NT2/D1 (cell line): ENCODE results near the gene CTBP2.
"Not testable (repeated sequence)": the region's sequence is repeated elsewhere in the genome, so short reads cannot be mapped to it uniquely, and the experiment has no call there.

Source experiments
- SUZ12 ChIP-seq: IDR thresholded peaks from 2 replicates; pipeline ENCODE4 v1.6.1; 2011; ENCODE audit not compliant: insufficient read length, insufficient read depth; ENCODE audit errors: extremely low read depth
- YY1 ChIP-seq: IDR thresholded peaks from 2 replicates; pipeline ENCODE4 v1.6.1; 2011; ENCODE audit not compliant: insufficient read length, insufficient read depth
- ZNF274 ChIP-seq: IDR thresholded peaks from 2 replicates; pipeline ENCODE4 v1.6.1; 2011; ENCODE audit warnings: mild to moderate bottlenecking, low read depth, low read length

DNA sequence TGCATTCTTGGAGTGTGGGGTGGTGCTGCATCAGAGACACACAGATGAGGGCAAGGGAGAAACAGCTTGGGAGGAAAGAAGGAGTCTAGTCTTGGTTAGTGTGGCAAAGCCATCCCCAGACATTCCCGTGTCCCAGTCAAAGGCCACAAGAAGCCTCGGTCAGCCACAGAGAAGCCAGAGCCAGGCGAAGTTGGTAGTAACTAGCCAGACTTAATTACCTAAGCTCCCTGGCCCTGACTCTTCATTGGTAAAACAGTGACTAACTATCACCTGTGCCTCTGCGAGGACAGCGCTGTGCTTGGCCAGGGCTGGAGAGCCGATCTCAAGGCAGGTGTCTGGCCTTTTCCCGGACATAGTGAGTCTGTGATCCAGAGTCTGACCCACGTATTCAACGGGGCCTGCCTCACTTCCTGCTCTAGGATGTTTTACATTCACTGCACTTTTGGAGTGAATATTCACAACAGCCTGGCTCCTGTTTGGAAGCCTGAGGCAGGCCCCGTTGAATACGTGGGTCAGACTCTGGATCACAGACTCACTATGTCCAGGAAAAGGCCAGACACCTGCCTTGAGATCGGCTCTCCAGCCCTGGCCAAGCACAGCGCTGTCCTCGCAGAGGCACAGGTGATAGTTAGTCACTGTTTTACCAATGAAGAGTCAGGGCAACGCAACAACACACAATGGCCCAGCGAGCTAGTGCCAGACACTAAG is 9.8 kb downstream of the CTBP2 start:
- TF ChIP-seq YY1, ZNF274, SUZ12: not testable (repeated sequence)
